Cardiac fibroblast (primary cell): ENCODE data around the gene DNM2.
"Not testable (repeated sequence)": the region's sequence is repeated elsewhere in the genome, so short reads cannot be mapped to it uniquely, and the experiment has no call there.

ENCODE experiments used
- DNase-seq, 2 donors: peaks; one replicate each; pipeline versions ENCODE4 v3.0.0 to v3.0.0-alpha.2; 2010; ENCODE audit warnings: low read depth in 2 of 2
- H3K4me3 ChIP-seq, 2 donors: replicated peaks in 1 of 2; 1 replicate in 1 of 2; 2 replicates in 1 of 2; pipeline ENCODE4 v1.5.1; 2011; ENCODE audit warnings: low read depth in 2 of 2, low read length in 2 of 2, mild to moderate bottlenecking in 2 of 2, moderate library complexity in 1 of 2
- CTCF ChIP-seq: IDR thresholded peaks from one replicate; pipeline ENCODE4 v1.5.1; 2011; ENCODE audit warnings: low read depth, mild to moderate bottlenecking, low read length, inconsistent platforms

The DNM2 gene

GRCh38 chr19:10717356-10718204 is at the start of gene DNM2:
Gene DNM2, plus strand, starts transcription at chr19:10718079. Its CDS starts 164 bp downstream, at chr19:10718243.
- peak; percentile 100 for DNase-seq
- peak; percentile 77 for TF ChIP-seq CTCF
- H3K4me3 ChIP-seq: peak within 1 kb of the TSS; percentile 92 to 98

- no peak for TF ChIP-seq CTCF
- no peak overlapping the region for H3K4me3 ChIP-seq
- no peak for DNase-seq
These were observed 48.6 kb upstream of the DNM2 start for GRCh38 chr19:10669246-10669645.

GRCh38 chr19:10670182-10670581 is 47.7 kb upstream of the DNM2 start:
- H3K4me3 ChIP-seq: no peak overlapping the region
- no peak for TF ChIP-seq CTCF
- DNase-seq: no peak

- H3K4me3 ChIP-seq: no peak overlapping the region
- no peak for DNase-seq
- no peak for TF ChIP-seq CTCF
These were observed 46.7 kb upstream of the DNM2 start for GRCh38 chr19:10670876-10671804.

- peak in 1 of 2 donors; percentile 20 for DNase-seq
- H3K4me3 ChIP-seq: not testable (repeated sequence)
These were observed 46.0 kb upstream of the DNM2 start for GRCh38 chr19:10671922-10672321.

GRCh38 chr19:10675214-10675613 is 42.7 kb upstream of the DNM2 start:
- H3K4me3 ChIP-seq, DNase-seq: not testable (repeated sequence)

- no peak for TF ChIP-seq CTCF
- no peak for DNase-seq
- no peak overlapping the region for H3K4me3 ChIP-seq
These were observed 40.1 kb upstream of the DNM2 start for GRCh38 chr19:10677751-10678150.
